Trophoblast cell (in vitro differentiated cells and primary cell): ENCODE measurements around the gene PLEKHA7.

Source experiments
- DNase-seq, 2 donors: peaks; one replicate each; pipeline ENCODE4 v3.0.0-alpha.2; 2016
- H2AFZ ChIP-seq: 2 replicates; pipeline ENCODE4 v1.6.1; 2013; ENCODE audit warnings: low read length, moderate library complexity, mild to moderate bottlenecking; ENCODE audit not compliant: insufficient read depth, poor library complexity
- H2AK5ac ChIP-seq: 2 replicates; pipeline ENCODE4 v1.6.1; 2013; ENCODE audit warnings: mild to moderate bottlenecking, low read length
- H2BK120ac ChIP-seq: 2 replicates; pipeline ENCODE4 v1.6.1; 2013; ENCODE audit warnings: low read length, mild to moderate bottlenecking, moderate library complexity; ENCODE audit not compliant: insufficient read depth, poor library complexity
- H2BK12ac ChIP-seq: 2 replicates; pipeline ENCODE4 v1.6.1; 2013; ENCODE audit warnings: mild to moderate bottlenecking, low read length, moderate library complexity
- H2BK5ac ChIP-seq: 2 replicates; pipeline ENCODE4 v1.6.1; 2013; ENCODE audit warnings: low read length, low read depth, moderate library complexity, mild to moderate bottlenecking; ENCODE audit not compliant: poor library complexity
- H3K14ac ChIP-seq: 2 replicates; pipeline ENCODE4 v1.6.1; 2013; ENCODE audit warnings: mild to moderate bottlenecking, low read length
- H3K18ac ChIP-seq: 2 replicates; pipeline ENCODE4 v1.6.1; 2013; ENCODE audit warnings: mild to moderate bottlenecking, low read length
- H3K23ac ChIP-seq: 2 replicates; pipeline ENCODE4 v1.6.1; 2013; ENCODE audit warnings: low read length
- H3K27ac ChIP-seq: 2 replicates; pipeline ENCODE4 v1.5.1; 2013; ENCODE audit warnings: low read depth, mild to moderate bottlenecking, inconsistent platforms, low read length, moderate library complexity
- H3K27me3 ChIP-seq: 2 replicates; pipeline ENCODE4 v1.6.1; 2013; ENCODE audit warnings: inconsistent platforms, mild to moderate bottlenecking, low read length, moderate library complexity; ENCODE audit not compliant: insufficient read depth
- H3K36me3 ChIP-seq, 2 experiments: 1 replicate in 1 of 2; 2 replicates in 1 of 2; pipeline ENCODE4 v1.6.1; 2013; ENCODE audit warnings: low read length in 2 of 2, mild to moderate bottlenecking in 2 of 2, moderate library complexity in 1 of 2; ENCODE audit not compliant: insufficient read depth in 2 of 2, control insufficient read depth in 1 of 2
- H3K4ac ChIP-seq: 2 replicates; pipeline ENCODE4 v1.6.1; 2013; ENCODE audit warnings: low read depth, mild to moderate bottlenecking, low read length, moderate library complexity
- H3K4me1 ChIP-seq, 2 experiments: 1 replicate in 1 of 2; 2 replicates in 1 of 2; pipeline ENCODE4 v1.6.1; 2013; ENCODE audit warnings: low read length in 2 of 2, mild to moderate bottlenecking in 2 of 2, moderate library complexity in 1 of 2; ENCODE audit not compliant: insufficient read depth in 2 of 2, control insufficient read depth in 1 of 2
- H3K4me2 ChIP-seq: 2 replicates; pipeline ENCODE4 v1.6.1; 2013; ENCODE audit warnings: inconsistent platforms, mild to moderate bottlenecking, low read length, moderate library complexity
- H3K4me3 ChIP-seq: 2 replicates; pipeline ENCODE4 v1.5.1; 2013; ENCODE audit warnings: mild to moderate bottlenecking, low read depth, low read length, inconsistent platforms
- H3K79me1 ChIP-seq: one replicate; pipeline ENCODE4 v1.6.1; 2013; ENCODE audit warnings: low read length
- H3K79me2 ChIP-seq: 2 replicates; pipeline ENCODE4 v1.6.1; 2013; ENCODE audit warnings: low read length, mild to moderate bottlenecking; ENCODE audit not compliant: control insufficient read depth, insufficient read depth, poor library complexity
- H3K9ac ChIP-seq: 2 replicates; pipeline ENCODE4 v1.6.1; 2013; ENCODE audit warnings: mild to moderate bottlenecking, low read length
- H3K9me3 ChIP-seq: 2 replicates; pipeline ENCODE4 v1.6.1; 2013; ENCODE audit warnings: low read depth, mild to moderate bottlenecking, control low read depth, inconsistent platforms, low read length; ENCODE audit not compliant: insufficient read depth
- H4K12ac ChIP-seq: 2 replicates; pipeline ENCODE4 v1.6.1; 2013; ENCODE audit warnings: low read depth, mild to moderate bottlenecking, low read length, moderate library complexity
- H4K8ac ChIP-seq: 2 replicates; pipeline ENCODE4 v1.6.1; 2013; ENCODE audit warnings: low read depth, mild to moderate bottlenecking, low read length, moderate library complexity
- H4K91ac ChIP-seq: one replicate; pipeline ENCODE4 v1.6.1; 2013; ENCODE audit warnings: low read depth, mild to moderate bottlenecking, low read length, moderate library complexity
- WGBS: extraction: QIAGEN DNeasy Blood & Tissue Kit; methylation state at CpG from one replicate; pipeline ENCODE4 v1.1.7; 2013; ENCODE audit warnings: missing lambda C conversion rate; ENCODE audit not compliant: insufficient read length, insufficient coverage; ENCODE audit errors: extremely low coverage; 5-methylcytosine and 5-hydroxymethylcytosine counted together

Gene PLEKHA7

DNA sequence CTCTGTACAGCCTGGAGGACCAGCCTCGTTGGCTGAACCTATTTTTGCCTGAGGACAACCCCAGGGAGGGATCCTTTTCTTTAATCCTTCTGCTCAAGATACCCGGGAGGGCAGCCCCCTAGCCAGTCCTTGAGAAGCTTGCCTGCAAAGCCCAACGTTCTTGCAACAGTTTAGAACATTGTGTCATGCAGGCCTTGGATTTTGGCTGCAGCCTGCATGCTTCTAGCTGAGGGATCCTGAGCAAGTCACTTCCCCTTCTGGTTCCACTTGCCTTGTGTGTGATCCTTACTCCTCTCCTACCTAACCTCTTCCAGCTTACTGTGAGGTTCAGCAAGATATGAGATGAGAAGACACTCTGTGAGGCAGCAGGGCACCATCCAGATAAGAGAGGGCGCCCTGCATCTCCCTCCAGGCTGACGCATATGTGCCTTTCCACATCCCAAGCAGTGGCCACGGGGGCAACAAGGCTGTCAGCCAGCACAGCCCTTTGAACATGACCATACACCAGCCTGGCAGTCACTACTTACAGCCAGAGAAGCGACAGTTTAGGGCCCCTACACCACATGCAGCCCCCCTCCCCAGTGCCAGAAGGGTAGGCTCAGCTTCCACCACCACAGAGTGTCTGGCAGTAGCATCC lies 199.7 kb downstream of the PLEKHA7 start:
- H3K4me2 ChIP-seq, result no peak overlapping the region
- H4K12ac ChIP-seq, result no peak overlapping the region
- no peak overlapping the region for H3K14ac ChIP-seq
- H3K4me1 ChIP-seq, result peaks cover 0 to 2% of the 10 kb centered on the region in 2 experiments
- H2AFZ ChIP-seq, result no peak overlapping the region
- H2BK12ac ChIP-seq, result no peak overlapping the region
- H2BK5ac ChIP-seq, result no peak overlapping the region
- H3K9me3 ChIP-seq, result no peaks in the 10 kb centered on the region
- H3K27ac ChIP-seq, result no peak overlapping the region
- no peak overlapping the region for H3K18ac ChIP-seq
- H2AK5ac ChIP-seq, result no peak overlapping the region
- H4K8ac ChIP-seq, result no peak overlapping the region
- H3K79me2 ChIP-seq, result no peaks in the 10 kb centered on the region
- H3K9ac ChIP-seq, result no peak overlapping the region
- no peak overlapping the region for H3K23ac ChIP-seq
- no peak overlapping the region for H2BK120ac ChIP-seq
- H3K4ac ChIP-seq, result no peak overlapping the region
- no peak overlapping the region for H3K4me3 ChIP-seq
- no peaks in the 10 kb centered on the region for H3K79me1 ChIP-seq
- WGBS, result no CpG with 5 or more reads among the region's 7 CpGs
- H3K36me3 ChIP-seq, result peaks cover 56 to 84% of the 10 kb centered on the region in 2 experiments
- DNase-seq, result no peak
- H3K27me3 ChIP-seq, result no peaks in the 10 kb centered on the region
- no peak overlapping the region for H4K91ac ChIP-seq

DNA sequence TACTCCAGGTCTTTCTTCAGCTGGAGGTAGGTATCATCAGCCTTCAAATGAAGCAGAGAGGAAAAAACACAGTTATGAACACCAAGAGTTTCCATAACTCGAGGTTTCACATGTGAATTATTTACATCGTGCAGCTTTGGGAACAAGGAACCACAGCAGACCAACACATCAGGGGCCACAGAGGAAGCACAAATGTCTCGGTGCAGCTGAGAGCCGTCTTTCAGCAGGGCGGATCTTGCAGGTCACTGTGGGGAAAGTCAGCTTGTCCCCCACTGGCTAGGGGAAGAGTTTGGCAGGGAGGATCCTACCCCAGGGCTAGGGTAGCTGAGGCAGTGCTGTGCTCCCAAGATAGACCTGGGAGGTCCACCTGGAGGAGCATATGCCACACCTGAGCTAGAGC lies 201.1 kb downstream of the PLEKHA7 start:
- peak overlapping the region; percentile 39 for H3K4me3 ChIP-seq
- H3K9ac ChIP-seq, result no peak overlapping the region
- DNase-seq, result no peak
- no peak overlapping the region for H3K23ac ChIP-seq
- no peak overlapping the region for H2AFZ ChIP-seq
- no peak overlapping the region for H2BK120ac ChIP-seq
- no peak overlapping the region for H3K4ac ChIP-seq
- peaks cover 0 to 2% of the 10 kb centered on the region in 2 experiments for H3K4me1 ChIP-seq
- no peak overlapping the region for H2BK12ac ChIP-seq
- H2BK5ac ChIP-seq, result no peak overlapping the region
- no peak overlapping the region for H4K8ac ChIP-seq
- no CpG with 5 or more reads among the region's 5 CpGs for WGBS
- H3K18ac ChIP-seq, result no peak overlapping the region
- H3K79me1 ChIP-seq, result no peaks in the 10 kb centered on the region
- H3K27me3 ChIP-seq, result no peaks in the 10 kb centered on the region
- no peaks in the 10 kb centered on the region for H3K79me2 ChIP-seq
- H4K12ac ChIP-seq, result no peak overlapping the region
- H3K36me3 ChIP-seq, result peaks cover 60 to 92% of the 10 kb centered on the region in 2 experiments
- no peak overlapping the region for H3K14ac ChIP-seq
- H3K4me2 ChIP-seq, result no peak overlapping the region
- no peaks in the 10 kb centered on the region for H3K9me3 ChIP-seq
- no peak overlapping the region for H2AK5ac ChIP-seq
- no peak overlapping the region for H4K91ac ChIP-seq
- H3K27ac ChIP-seq, result no peak overlapping the region

DNA sequence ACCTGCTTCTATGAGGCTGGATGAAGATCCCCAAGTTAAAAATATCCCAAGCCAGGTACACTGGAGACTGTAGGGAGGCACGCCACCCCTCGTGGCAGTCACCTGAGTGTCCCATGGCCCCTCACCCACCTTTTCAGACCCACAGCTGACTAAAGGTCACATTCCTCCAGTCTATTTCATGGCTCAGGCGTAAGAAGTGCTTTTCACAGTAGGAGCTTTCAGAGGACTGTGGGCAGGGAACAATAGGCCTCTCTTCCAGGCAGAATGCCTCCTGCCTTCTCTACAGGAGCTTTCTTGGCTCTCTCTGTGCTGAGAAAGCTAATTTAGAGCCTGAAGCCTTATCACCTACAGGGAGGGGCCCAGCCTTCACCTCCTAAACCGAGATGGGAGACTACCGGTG lies 201.9 kb downstream of the PLEKHA7 start:
- Histone ChIP-seq H3K27me3 (no peaks in the 10 kb centered on the region), H2AFZ (no peak overlapping the region), H3K14ac (no peak overlapping the region), H2BK12ac (no peak overlapping the region), H4K12ac (no peak overlapping the region), H3K4me2 (no peak overlapping the region), H3K9ac (no peak overlapping the region), H3K4ac (no peak overlapping the region), H3K18ac (no peak overlapping the region), H3K9me3 (no peaks in the 10 kb centered on the region), H3K4me1 (peaks cover 0 to 2% of the 10 kb centered on the region in 2 experiments), H3K4me3 (no peak overlapping the region), H2BK120ac (no peak overlapping the region), H3K79me2 (no peaks in the 10 kb centered on the region), H2AK5ac (no peak overlapping the region), H3K23ac (no peak overlapping the region), H3K79me1 (no peaks in the 10 kb centered on the region), H4K91ac (no peak overlapping the region), H3K36me3 (peaks cover 56 to 89% of the 10 kb centered on the region in 2 experiments), H4K8ac (no peak overlapping the region), H2BK5ac (no peak overlapping the region), H3K27ac (no peak overlapping the region)
- DNase-seq, result no peak
- WGBS, result no CpG with 5 or more reads among the region's 5 CpGs

DNA sequence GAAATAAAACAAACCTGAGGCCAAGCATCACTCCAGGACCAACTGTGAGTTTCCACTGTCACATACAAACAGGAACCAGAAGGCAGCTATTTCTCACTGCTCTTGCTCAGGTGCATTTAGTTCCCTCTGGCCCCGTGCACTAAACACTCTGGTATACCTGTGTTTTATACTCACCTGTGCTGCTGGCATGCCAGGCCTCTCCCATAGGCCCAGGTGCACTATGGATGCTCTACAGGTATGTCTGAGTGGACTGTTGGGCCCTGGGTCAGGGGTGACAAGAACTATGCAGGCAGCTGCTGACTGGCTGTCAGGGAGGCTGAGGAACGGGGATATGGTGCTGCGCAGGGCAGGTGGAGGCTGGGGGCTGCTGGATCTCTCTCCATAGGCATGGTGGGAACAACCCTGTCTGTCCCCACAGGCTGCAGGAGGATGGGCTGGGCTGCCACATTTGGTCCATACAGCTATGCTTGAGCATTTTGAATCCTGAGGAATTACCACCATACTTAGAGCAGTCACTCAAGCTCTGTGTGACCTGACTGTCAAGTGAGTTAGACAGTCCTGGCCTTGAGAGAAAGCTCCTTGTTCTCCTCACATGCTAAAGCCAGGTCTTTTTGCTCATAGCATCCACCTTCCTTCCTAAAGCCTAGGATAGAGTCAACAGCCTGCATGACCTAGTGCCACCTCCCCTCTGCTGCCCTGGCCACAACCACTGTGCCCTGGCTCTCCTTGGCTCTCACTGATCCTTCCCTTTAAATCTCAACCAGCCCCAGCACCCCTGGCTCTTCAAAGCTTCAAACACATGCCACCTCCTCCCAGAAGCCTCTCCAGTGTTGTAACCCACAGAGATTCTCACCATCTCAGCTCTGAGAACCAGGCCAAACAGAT lies 202.8 kb downstream of the PLEKHA7 start:
- Histone ChIP-seq H4K12ac (no peak overlapping the region), H3K4me1 (peaks cover 0 to 2% of the 10 kb centered on the region in 2 experiments), H3K9ac (no peak overlapping the region), H2BK12ac (no peak overlapping the region), H3K4me3 (no peak overlapping the region), H3K14ac (no peak overlapping the region), H3K79me1 (no peaks in the 10 kb centered on the region), H3K9me3 (no peaks in the 10 kb centered on the region), H3K27ac (no peak overlapping the region), H2AK5ac (no peak overlapping the region), H3K4ac (no peak overlapping the region), H3K36me3 (peaks cover 56 to 88% of the 10 kb centered on the region in 2 experiments), H3K18ac (no peak overlapping the region), H4K91ac (no peak overlapping the region), H2AFZ (no peak overlapping the region), H2BK5ac (no peak overlapping the region), H2BK120ac (no peak overlapping the region), H3K27me3 (no peaks in the 10 kb centered on the region), H3K79me2 (no peaks in the 10 kb centered on the region), H3K4me2 (no peak overlapping the region), H3K23ac (no peak overlapping the region), H4K8ac (no peak overlapping the region)
- WGBS, result no CpG with 5 or more reads among the region's 3 CpGs
- no peak for DNase-seq
